Measurements from ENCODE around the gene RPL7A. TPM values are rescaled to one million over a fixed set of nuclear protein-coding genes. Genes with fewer than 3 reads are reported as not detected.
"Not testable (repeated sequence)": the region's sequence is repeated elsewhere in the genome, so short reads cannot be mapped to it uniquely, and the experiment has no call there.

The RPL7A gene
- total RNA-seq, 1 donor from 2014 or later = 2,045 TPM

DNA sequence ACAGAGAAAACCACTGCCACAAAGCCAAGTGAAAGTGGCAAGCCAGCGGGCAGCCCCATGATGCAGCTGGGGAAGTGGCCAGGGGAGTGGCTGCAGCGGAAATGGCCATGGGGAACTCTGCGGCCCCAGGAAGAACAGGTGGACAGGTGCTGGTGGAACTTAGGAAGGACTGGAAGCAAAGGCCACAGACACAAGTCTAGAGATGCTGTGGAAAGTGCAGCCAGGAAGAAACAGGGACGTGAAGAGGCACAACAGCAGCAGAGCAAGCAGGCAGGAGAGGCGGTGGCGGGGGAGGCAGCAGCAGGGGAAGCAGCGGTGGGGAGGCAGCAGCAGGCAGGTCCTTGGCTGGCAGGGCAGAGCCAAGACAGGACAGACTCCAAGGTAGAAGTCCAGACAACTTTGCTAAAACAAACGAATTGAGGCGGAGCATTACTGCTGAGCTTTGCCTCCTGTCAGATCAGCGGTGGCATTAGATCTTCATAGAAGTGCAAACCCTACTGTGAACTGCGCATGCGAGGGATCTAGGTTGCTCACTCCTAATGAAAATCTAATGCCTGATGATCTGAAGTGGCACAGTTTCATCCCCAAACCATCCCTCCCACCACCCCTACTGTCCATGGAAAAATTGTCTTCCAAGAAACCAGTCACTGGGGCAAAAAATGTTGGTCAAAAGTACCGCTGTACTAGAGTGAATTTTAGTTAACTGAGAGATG, 23.9 kb upstream of the RPL7A start:
- DNase-seq (ENCODE audit: low spot score, unreplicated experiment) = no peak
- Mint-ChIP-seq H3K4me3 (ENCODE audit: low read depth) (no peak overlapping the region), H3K27me3 (peaks cover 2% of the 10 kb centered on the region), H3K36me3 (ENCODE audit: insufficient read depth) (peaks cover 9% of the 10 kb centered on the region), H3K9me3 (ENCODE audit: low read depth) (peaks cover 14% of the 10 kb centered on the region), H3K27ac (no peak overlapping the region), H3K4me1 (ENCODE audit: low read depth) (no peaks in the 10 kb centered on the region)
- no peak for TF ChIP-seq CTCF (IDR thresholded peaks at IDR 0.05; ENCODE audit: unreplicated experiment)

DNA sequence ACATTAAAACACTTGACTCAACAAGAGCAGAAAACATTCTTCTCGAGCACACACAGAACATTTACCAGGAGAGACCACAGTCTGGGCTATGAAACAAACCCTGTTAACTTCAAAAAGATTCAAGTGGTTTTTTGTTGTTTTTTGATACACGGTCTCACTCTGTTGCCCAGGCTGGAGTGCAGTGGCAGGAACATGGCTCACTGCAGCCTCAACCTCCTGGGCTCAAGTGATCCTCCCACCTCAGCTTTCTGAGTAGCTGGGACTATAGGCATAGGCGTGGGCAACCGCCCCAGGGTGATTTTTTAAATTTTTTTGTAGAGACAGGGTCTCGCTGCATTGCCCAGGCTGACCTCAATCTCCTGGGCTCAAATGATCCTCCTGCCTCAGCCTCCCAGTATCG, 21.0 kb upstream of the RPL7A start:
- not testable (repeated sequence) for DNase-seq (ENCODE audit: low spot score, unreplicated experiment); H3K27ac Mint-ChIP-seq; H3K4me1 Mint-ChIP-seq (ENCODE audit: low read depth); H3K27me3 Mint-ChIP-seq; H3K4me3 Mint-ChIP-seq (ENCODE audit: low read depth)
- Mint-ChIP-seq H3K9me3 (ENCODE audit: low read depth) (peaks cover 14% of the 10 kb centered on the region), H3K36me3 (ENCODE audit: insufficient read depth) (peaks cover 20% of the 10 kb centered on the region)

DNA sequence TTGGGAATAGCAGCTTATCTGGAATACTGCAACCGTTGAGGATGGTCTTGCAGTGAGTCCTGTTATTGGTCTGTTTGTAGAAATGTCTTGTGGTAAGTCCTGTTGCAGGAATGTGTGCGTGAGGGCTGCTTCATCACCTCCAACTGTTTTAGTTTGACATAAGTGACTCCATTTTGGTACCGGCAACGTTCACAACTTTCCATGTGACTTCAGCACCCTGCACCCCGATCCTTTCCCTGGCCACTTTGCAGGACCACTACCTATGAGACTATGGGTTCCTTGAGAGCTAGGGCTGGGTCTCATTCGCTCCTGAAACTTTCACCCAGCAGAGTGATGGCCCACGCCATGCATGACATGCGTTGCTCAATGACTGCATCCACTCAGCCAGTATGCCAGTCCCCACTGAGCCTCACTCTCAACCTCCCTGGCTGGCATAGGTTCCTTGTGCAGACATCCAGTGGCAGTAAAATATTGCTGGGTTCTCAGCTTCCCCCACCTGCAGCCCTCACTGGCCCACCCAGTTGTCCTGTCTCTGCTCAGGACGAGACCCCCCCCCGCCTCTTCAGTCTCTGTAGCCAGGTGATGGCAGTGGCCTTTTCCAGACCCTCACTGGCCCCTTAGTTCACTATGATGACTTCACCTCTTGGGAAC, 20.1 kb upstream of the RPL7A start:
- no peak for DNase-seq (ENCODE audit: low spot score, unreplicated experiment)
- TF ChIP-seq CTCF (IDR thresholded peaks at IDR 0.05; ENCODE audit: unreplicated experiment) = no peak
- H3K9me3 Mint-ChIP-seq (ENCODE audit: low read depth) = peaks cover 14% of the 10 kb centered on the region
- H3K27me3 Mint-ChIP-seq = peaks cover 2% of the 10 kb centered on the region
- no peaks in the 10 kb centered on the region for H3K4me1 Mint-ChIP-seq (ENCODE audit: low read depth)
- no peak overlapping the region for H3K4me3 Mint-ChIP-seq (ENCODE audit: low read depth)
- no peak overlapping the region for H3K27ac Mint-ChIP-seq
- peaks cover 22% of the 10 kb centered on the region for H3K36me3 Mint-ChIP-seq (ENCODE audit: insufficient read depth)

DNA sequence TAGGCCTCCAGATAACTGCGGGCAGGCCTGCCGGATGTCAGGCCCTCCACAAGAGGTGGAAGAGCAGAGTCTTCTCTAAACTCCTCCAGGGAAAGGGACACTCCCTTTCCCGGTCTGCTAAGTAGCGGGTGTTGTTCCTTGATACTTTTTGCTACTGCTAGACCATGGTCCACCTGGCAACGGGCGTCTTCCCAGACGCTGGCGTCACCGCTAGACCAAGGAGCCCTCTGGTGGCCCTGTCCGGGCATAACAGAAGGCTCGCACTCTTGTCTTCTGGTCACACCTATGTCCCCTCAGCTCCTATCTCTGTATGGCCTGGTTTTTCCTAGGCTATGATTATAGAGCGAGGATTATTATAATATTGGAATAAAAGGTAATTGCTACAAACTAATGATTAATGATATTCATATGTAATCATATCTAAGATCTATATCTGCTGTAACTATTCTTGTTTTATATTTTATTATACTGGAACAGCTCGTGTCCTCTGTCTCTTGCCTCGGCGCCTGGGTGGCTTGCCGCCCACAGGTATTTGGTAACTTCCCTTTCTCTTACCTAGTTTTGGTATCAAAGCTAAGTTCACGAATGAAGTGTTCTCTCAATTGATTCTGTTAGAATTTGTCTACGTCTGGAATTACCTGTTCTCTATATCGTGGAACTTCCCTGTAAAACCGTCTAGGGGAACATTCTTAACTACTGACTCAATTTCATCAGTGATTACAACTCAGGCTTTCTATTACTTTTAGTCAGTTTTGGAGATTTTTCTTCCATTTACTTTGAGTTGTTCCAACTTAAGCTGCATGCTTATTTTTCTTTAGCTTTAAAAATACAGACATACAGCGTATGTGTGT, 18.5 kb upstream of the RPL7A start:
- Mint-ChIP-seq H3K27ac (peak overlapping the region; percentile 80), H3K36me3 (ENCODE audit: insufficient read depth) (peaks cover 23% of the 10 kb centered on the region)
- DNase-seq (ENCODE audit: low spot score, unreplicated experiment); H3K9me3 Mint-ChIP-seq (ENCODE audit: low read depth); H3K4me1 Mint-ChIP-seq (ENCODE audit: low read depth); H3K27me3 Mint-ChIP-seq; H3K4me3 Mint-ChIP-seq (ENCODE audit: low read depth): not testable (repeated sequence)
- peak; percentile 65 for TF ChIP-seq CTCF (IDR thresholded peaks at IDR 0.05; ENCODE audit: unreplicated experiment)

DNA sequence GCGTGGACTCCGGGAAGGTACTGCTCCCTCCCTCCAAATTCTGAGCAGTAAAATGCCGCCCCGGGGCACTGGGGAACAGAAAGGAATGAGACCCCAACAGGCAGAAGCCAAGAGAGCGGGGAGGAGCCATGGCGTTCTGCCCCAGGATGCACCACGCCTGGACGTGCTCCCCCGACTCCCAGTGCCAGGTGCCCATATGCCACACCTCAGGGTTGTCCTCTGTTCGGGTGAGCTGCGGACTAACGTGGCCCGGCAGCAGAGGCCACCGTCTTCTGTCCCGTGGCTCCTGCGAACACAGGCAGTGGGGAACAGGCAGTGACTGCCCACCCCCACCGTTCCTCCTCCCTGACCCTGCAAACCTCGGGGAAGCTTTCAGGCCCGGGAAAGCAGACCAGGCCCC, 16.8 kb upstream of the RPL7A start:
- Mint-ChIP-seq H3K4me1 (ENCODE audit: low read depth) (peaks cover 6% of the 10 kb centered on the region), H3K27ac (no peak overlapping the region), H3K27me3 (no peaks in the 10 kb centered on the region), H3K9me3 (ENCODE audit: low read depth) (peaks cover 9% of the 10 kb centered on the region), H3K36me3 (ENCODE audit: insufficient read depth) (peaks cover 23% of the 10 kb centered on the region), H3K4me3 (ENCODE audit: low read depth) (no peak overlapping the region)
- no peak for TF ChIP-seq CTCF (IDR thresholded peaks at IDR 0.05; ENCODE audit: unreplicated experiment)
- DNase-seq (ENCODE audit: low spot score, unreplicated experiment) = no peak
